ENCODE results near the gene SERPINB11. TPM values are rescaled to one million over a fixed set of nuclear protein-coding genes. Genes with fewer than 3 reads are reported as not detected.

Gene SERPINB11
- total and polyA plus RNA-seq, 12 donors, result 0.07 TPM; not detected in 11

- DNase-seq, result no peak
- Histone ChIP-seq H3K4me1 (replicated peaks in 1 of 2) (no peaks in the 10 kb centered on the region), H3K27me3 (no peaks in the 10 kb centered on the region), H3K9me3 (replicated peaks in 1 of 3) (no peaks in the 10 kb centered on the region), H3K27ac (no peak overlapping the region), H3K4me3 (no peak overlapping the region), H3K36me3 (replicated peaks in 1 of 2) (no peaks in the 10 kb centered on the region)
- intact Hi-C loops (cut with DNase I), result no loop called here
- 59 to 66% (median 63%) methylated on average over 5 of the region's 5 CpGs for WGBS, 4 donors
- TF ChIP-seq POLR2A (IDR thresholded peaks at IDR 0.05), result no peak
- no peak for TF ChIP-seq CTCF (IDR thresholded peaks at IDR 0.05)
Observed at GRCh38 chr18:63683890-63684289, 18.9 kb upstream of the SERPINB11 start.

- no peaks in the 10 kb centered on the region for H3K4me1 ChIP-seq (replicated peaks in 1 of 2)
- no peaks in the 10 kb centered on the region for H3K27me3 ChIP-seq
- intact Hi-C loops (cut with DNase I), result no loop called here
- no peak overlapping the region for H3K4me3 ChIP-seq
- 78 to 92% (median 88%) methylated on average over 3 of the region's 3 CpGs for WGBS, 4 donors
- TF ChIP-seq POLR2A (IDR thresholded peaks at IDR 0.05), result no peak
- no peak for TF ChIP-seq CTCF (IDR thresholded peaks at IDR 0.05)
- H3K27ac ChIP-seq, result no peak overlapping the region
- H3K9me3 ChIP-seq (replicated peaks in 1 of 3), result no peaks in the 10 kb centered on the region
- no peaks in the 10 kb centered on the region for H3K36me3 ChIP-seq (replicated peaks in 1 of 2)
- DNase-seq, result no peak
Observed at GRCh38 chr18:63684718-63685117, 18.0 kb upstream of the SERPINB11 start.

GRCh38 chr18:63686871-63687270, 15.9 kb upstream of the SERPINB11 start:
- H3K27ac ChIP-seq, result no peak overlapping the region
- no peaks in the 10 kb centered on the region for H3K4me1 ChIP-seq (replicated peaks in 1 of 2)
- WGBS, 4 donors, result 27 to 49% (median 44%) methylated on average over 2 of the region's 2 CpGs
- no peaks in the 10 kb centered on the region for H3K27me3 ChIP-seq
- H3K9me3 ChIP-seq (replicated peaks in 1 of 3), result no peaks in the 10 kb centered on the region
- no peaks in the 10 kb centered on the region for H3K36me3 ChIP-seq (replicated peaks in 1 of 2)
- intact Hi-C loops (cut with DNase I), result no loop called here
- TF ChIP-seq POLR2A (IDR thresholded peaks at IDR 0.05), result no peak
- TF ChIP-seq CTCF (IDR thresholded peaks at IDR 0.05), result no peak
- DNase-seq, result no peak
- no peak overlapping the region for H3K4me3 ChIP-seq

- intact Hi-C loops (cut with DNase I), result no loop called here
- no peaks in the 10 kb centered on the region for H3K27me3 ChIP-seq
- no peak overlapping the region for H3K4me3 ChIP-seq
- no peak for DNase-seq
- TF ChIP-seq POLR2A (IDR thresholded peaks at IDR 0.05), result no peak
- no peak for TF ChIP-seq CTCF (IDR thresholded peaks at IDR 0.05)
- 48 to 53% (median 50%) methylated on average over 2 of the region's 2 CpGs for WGBS, 4 donors
- no peaks in the 10 kb centered on the region for H3K36me3 ChIP-seq (replicated peaks in 1 of 2)
- no peak overlapping the region for H3K27ac ChIP-seq
- no peaks in the 10 kb centered on the region for H3K9me3 ChIP-seq (replicated peaks in 1 of 3)
- H3K4me1 ChIP-seq (replicated peaks in 1 of 2), result no peaks in the 10 kb centered on the region
Observed at GRCh38 chr18:63689064-63689463, 13.7 kb upstream of the SERPINB11 start.

All from adrenal gland (tissue), 12 donors.